HG03097 (cell line): ENCODE data around the gene ZNF467.

ENCODE experiments used
- ATAC-seq: cut with Tn5 transposase; IDR thresholded peaks from one replicate; pipeline ENCODE4 v1.9.1; 2021; ENCODE audit not compliant: unreplicated experiment, low FRiP score

ZNF467 gene

GRCh38 chr7:149772241-149772955, 990 bp downstream of the ZNF467 start:
- ATAC-seq = no peak

- peak; percentile 88 for ATAC-seq
These were observed 1.6 kb downstream of the ZNF467 start for GRCh38 chr7:149771720-149772240.

GRCh38 chr7:149770728-149771636, 2.4 kb downstream of the ZNF467 start:
- no peak for ATAC-seq

- ATAC-seq = no peak
These were observed 3.5 kb downstream of the ZNF467 start for GRCh38 chr7:149769915-149770314.

DNA sequence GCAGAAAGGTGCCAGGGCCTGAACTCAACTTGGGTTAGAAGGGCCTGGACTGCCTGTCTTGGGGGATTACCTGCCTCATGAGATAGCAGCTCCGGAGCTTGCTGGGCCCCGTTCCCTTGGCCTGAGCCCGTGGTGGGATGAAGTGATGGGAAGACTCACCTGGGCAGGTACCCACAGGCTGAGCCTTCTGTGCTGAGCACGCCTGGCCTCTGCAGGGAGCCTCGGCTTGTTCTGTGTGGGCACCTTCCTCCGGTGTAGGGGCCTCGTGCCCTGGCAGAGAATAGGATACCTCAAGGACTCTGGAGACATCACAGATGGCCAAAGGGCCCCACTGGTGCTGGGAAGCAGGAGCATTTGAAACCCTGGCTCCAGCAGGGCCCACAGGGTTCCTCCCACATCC, 4.5 kb downstream of the ZNF467 start:
- ATAC-seq = no peak

- no peak for ATAC-seq
These were observed 6.3 kb downstream of the ZNF467 start for GRCh38 chr7:149767068-149767467.

DNA sequence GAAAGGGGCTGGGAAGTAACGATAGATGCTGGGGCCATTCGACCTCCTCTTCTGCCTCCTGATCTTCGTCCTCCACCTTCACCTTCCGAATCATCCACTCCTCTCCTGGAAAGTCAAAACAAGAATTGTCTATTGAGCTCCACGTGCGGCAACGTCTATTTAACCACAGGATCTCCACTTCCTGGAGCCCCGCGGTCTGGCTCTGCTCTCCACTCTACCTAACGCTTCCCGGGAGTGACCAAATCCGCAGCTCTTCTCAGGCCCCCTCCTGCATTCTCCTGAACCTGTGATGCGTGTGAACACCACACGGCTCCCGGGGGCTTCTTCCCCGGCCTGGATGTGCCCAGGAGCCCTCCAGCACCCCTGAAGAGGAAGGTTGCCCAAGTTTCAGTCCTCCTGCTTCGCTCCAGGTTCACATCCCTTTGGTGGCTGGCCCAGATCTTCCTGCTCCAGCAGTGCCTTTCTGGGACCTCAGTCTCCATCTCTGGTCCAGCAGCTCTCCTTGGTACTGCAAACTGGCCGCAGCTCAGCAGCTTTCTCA, 7.2 kb downstream of the ZNF467 start:
- no peak for ATAC-seq

DNA sequence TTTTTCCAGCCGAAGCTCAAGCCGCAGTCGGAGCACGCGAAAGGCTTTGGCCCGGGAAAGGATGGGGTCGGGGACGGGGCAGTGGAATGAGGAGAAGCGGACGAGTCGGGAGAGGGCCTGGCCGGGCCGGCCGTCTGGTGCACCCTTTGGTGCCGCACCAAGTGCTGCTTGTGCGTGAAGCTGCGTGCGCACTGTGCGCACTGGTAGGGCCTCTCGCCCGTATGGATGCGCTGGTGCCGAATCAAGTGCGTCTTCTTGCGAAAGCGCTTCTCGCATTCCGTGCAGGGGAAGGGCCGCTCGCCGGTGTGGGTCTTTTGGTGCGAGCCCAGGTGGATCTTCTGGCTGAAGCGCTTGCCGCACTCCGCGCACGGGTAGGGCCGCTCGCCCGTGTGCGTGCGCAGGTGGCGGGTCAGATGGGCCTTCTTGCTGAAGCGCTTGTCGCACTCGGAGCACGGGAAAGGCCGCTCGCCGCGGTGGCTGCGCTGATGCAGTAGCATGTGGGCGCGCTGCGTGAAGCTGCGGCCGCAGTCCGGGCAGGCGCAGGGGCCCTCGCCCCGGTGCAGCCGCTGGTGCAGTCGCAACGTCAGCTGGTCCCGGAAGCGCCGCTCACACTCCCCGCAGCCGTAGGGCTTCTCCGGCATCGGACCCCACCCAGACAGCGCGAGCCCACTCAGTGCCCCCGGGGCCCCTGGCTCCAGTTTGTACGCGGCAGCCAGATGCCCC, 7.8 kb downstream of the ZNF467 start:
- no peak for ATAC-seq

DNA sequence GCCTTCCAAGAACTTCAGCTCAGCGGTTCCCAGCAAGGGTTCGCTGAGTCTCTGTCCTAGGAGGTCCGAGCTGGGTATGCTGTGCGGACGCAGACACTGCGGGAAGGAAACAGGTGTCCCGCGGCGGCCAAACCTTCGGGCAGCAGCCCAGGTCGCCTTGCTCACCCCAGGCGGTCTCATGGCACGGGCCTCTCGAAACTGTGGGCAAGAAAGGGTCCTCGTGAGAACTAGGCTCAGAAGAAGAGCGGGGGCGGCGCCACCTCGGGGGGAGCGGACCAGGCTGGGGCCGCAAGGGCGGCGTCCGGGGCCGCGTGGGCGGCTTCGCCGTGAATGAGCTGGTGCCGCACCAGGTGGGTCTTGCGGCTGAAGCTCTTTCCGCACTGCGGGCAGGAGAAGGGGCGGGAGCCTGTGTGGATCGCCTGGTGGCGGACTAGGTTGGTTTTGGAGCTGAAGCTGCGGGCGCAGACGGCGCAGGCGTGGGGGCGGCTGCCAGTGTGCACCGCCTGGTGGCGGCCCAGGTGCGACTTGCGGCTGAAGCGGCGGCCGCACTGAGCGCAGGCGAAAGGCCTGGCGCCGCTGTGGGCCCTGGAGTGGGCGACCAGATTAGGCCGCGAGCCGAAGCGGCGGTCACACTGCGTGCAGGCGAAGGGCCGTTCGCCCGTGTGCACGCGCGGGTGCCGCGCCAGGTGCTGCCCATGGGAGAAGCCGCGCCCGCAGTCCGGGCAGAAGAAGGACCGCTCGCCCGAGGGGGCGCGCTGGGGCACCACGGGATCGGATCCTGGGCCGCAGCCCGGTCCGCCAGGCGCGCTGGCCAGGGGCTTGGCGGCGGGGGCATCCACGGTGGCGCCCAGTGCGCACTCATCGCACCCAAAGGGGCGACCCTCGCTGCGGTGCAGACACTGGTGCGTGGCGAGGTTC, 8.6 kb downstream of the ZNF467 start:
- ATAC-seq = no peak

GRCh38 chr7:149763563-149764240, 9.7 kb downstream of the ZNF467 start:
- no peak for ATAC-seq

DNA sequence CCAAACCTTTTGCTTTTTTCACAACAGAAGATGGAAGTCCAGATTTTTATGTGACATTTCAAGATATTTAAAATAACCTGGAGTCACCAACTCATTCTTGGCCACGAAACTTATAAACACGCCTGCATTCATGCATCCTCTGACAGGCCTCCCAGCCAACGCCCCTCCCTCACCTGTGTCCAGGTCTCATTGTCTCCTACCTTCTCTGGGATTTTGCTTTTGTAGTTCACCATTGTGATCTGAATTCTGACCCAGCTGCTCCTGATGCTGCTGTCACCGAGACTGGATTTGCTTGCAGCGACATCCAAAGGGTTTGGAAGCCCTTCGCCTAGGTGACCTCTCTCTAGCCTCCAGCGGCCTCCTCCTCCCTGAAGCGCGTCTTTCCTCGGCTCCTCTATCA, 10.8 kb downstream of the ZNF467 start:
- ATAC-seq = no peak

- no peak for ATAC-seq
These were observed 11.3 kb downstream of the ZNF467 start for GRCh38 chr7:149762089-149762488.

DNA sequence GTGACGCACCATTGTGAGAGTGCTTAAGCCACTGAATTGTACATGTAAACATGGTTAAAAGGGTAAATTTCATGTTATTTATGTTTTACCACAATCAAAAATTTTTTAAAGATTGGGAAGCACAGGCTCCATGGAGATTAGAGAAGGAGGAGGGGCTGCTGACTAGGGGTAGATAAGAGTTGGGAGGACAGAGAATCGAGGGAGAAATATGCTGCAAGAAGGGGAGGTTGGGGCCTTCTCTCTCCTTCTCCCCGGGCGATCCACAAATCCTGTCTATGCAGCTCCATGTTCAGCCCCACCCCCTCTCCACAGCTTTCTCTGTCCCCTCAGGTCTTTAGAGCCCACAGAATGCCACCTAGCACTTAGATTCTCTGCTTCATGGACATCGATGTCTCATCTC, 12.1 kb downstream of the ZNF467 start:
- ATAC-seq = no peak

- ATAC-seq = no peak
These were observed 12.8 kb downstream of the ZNF467 start for GRCh38 chr7:149760538-149760937.

GRCh38 chr7:149759093-149759860, 14.1 kb downstream of the ZNF467 start:
- no peak for ATAC-seq

GRCh38 chr7:149753375-149754233, 19.8 kb downstream of the ZNF467 start:
- no peak for ATAC-seq

GRCh38 chr7:149752646-149753045, 20.7 kb downstream of the ZNF467 start:
- no peak for ATAC-seq
